ENCODE measurements around the gene MBD5. TPM values are rescaled to one million over a fixed set of nuclear protein-coding genes. Genes with fewer than 3 reads are reported as not detected.

MBD5 gene
- total and polyA plus RNA-seq, 7 donors, result 2.3 to 81.1 (median 67.0) TPM

GRCh38 chr2:148013876-148014275 lies 7.0 kb upstream of the MBD5 start:
- no peaks in the 10 kb centered on the region for H3K36me3 ChIP-seq
- H3K4me1 ChIP-seq, result peaks cover 0 to 11% (median 4%) of the 10 kb centered on the region in 4 donors
- H3K27me3 ChIP-seq, result no peaks in the 10 kb centered on the region
- TF ChIP-seq CTCF (IDR thresholded peaks at IDR 0.05), result no peak
- no peak for TF ChIP-seq EP300 (IDR thresholded peaks at IDR 0.05)
- no peak for TF ChIP-seq POLR2A (IDR thresholded peaks at IDR 0.05)
- TF ChIP-seq POLR2AphosphoS5 (IDR thresholded peaks at IDR 0.05), result no peak
- DNase-seq, result no peak
- H3K4me3 ChIP-seq, result no peak overlapping the region
- no peaks in the 10 kb centered on the region for H3K9me3 ChIP-seq
- intact Hi-C loops (cut with DNase I), result no loop called here
- 91 to 95% methylated on average over 2 of the region's 2 CpGs for WGBS, 2 donors
- no peak overlapping the region for H3K27ac ChIP-seq

GRCh38 chr2:148014616-148015015 lies 6.3 kb upstream of the MBD5 start:
- TF ChIP-seq EP300 (IDR thresholded peaks at IDR 0.05) (no peak), POLR2AphosphoS5 (IDR thresholded peaks at IDR 0.05) (no peak), POLR2A (IDR thresholded peaks at IDR 0.05) (no peak), CTCF (IDR thresholded peaks at IDR 0.05) (no peak)
- no peak overlapping the region for H3K4me3 ChIP-seq
- peaks cover 0 to 19% (median 11%) of the 10 kb centered on the region in 4 donors for H3K4me1 ChIP-seq
- no peak for DNase-seq
- intact Hi-C loops (cut with DNase I), result no loop called here
- no peaks in the 10 kb centered on the region for H3K36me3 ChIP-seq
- H3K27me3 ChIP-seq, result no peaks in the 10 kb centered on the region
- no peak overlapping the region for H3K27ac ChIP-seq
- H3K9me3 ChIP-seq, result no peaks in the 10 kb centered on the region
- 87% methylated on average over 5 of the region's 5 CpGs for WGBS, 2 donors

GRCh38 chr2:148020111-148021058 lies 506 bp upstream of the MBD5 start, which contains the start of gene ORC4:
ORC4 (minus strand) TSS chr2:148020737; CDS start chr2:147975958, 44,779 bp downstream.
- TF ChIP-seq POLR2A (IDR thresholded peaks at IDR 0.05), result peak; percentile 22 to 66
- TF ChIP-seq CTCF (IDR thresholded peaks at IDR 0.05), result peak in 2 of 4 experiments; percentile 31 to 36
- peak; percentile 47 to 89 (median 77) for TF ChIP-seq POLR2AphosphoS5 (IDR thresholded peaks at IDR 0.05)
- TF ChIP-seq EP300 (IDR thresholded peaks at IDR 0.05), result peak in 1 of 4 donors; percentile 75
- DNase-seq, result peak; percentile 100
- H3K4me3 ChIP-seq, result peak within 1 kb of the TSS; percentile 84 to 97 (median 86)
- peaks cover 0 to 52% (median 42%) of the 10 kb centered on the region in 4 donors for H3K4me1 ChIP-seq
- no peaks in the 10 kb centered on the region for H3K9me3 ChIP-seq
- intact Hi-C loops (cut with DNase I), result loop anchor here (10.0 kb wide), 1 partner anchor 624 kb away; the partner anchor contains the start of gene EPC2
- no peaks in the 10 kb centered on the region for H3K27me3 ChIP-seq
- peak within 1 kb of the TSS; percentile 97 to 98 (median 98) for H3K27ac ChIP-seq
- 0% methylated on average over 52 of the region's 52 CpGs for WGBS, 2 donors
- H3K36me3 ChIP-seq, result peaks cover 0 to 3% (median 0%) of the 10 kb centered on the region in 4 donors

GRCh38 chr2:148021886-148022285 lies 995 bp downstream of the MBD5 start:
- H3K27me3 ChIP-seq, result no peaks in the 10 kb centered on the region
- TF ChIP-seq POLR2AphosphoS5 (IDR thresholded peaks at IDR 0.05) (no peak), EP300 (IDR thresholded peaks at IDR 0.05) (no peak), CTCF (IDR thresholded peaks at IDR 0.05) (no peak), POLR2A (IDR thresholded peaks at IDR 0.05) (no peak)
- peak overlapping the region; percentile 84 to 88 (median 86) for H3K4me3 ChIP-seq
- peaks cover 0 to 5% (median 0%) of the 10 kb centered on the region in 4 donors for H3K36me3 ChIP-seq
- no peaks in the 10 kb centered on the region for H3K9me3 ChIP-seq
- intact Hi-C loops (cut with DNase I), result loop anchor here (10.0 kb wide), 1 partner anchor 623 kb away; the partner anchor contains the start of gene EPC2
- no peak for DNase-seq
- WGBS, 2 donors, result 3 to 7% methylated on average over 3 of the region's 3 CpGs
- peak overlapping the region; percentile 97 to 98 (median 98) for H3K27ac ChIP-seq
- peaks cover 0 to 64% (median 48%) of the 10 kb centered on the region in 4 donors for H3K4me1 ChIP-seq
